GM19043 (cell line): ENCODE data around the gene RCL1.
"Not testable (repeated sequence)": the region's sequence is repeated elsewhere in the genome, so short reads cannot be mapped to it uniquely, and the experiment has no call there.

Experiments used
- ATAC-seq: cut with Tn5 transposase; IDR thresholded peaks from one replicate; pipeline ENCODE4 v1.9.1; 2021; ENCODE audit warnings: low read depth; ENCODE audit not compliant: unreplicated experiment

Gene RCL1

GRCh38 chr9:4781408-4781807 lies 11.3 kb upstream of the RCL1 start:
- ATAC-seq = no peak

- not testable (repeated sequence) for ATAC-seq
Measured at GRCh38 chr9:4783191-4783590, 9.6 kb upstream of the RCL1 start.

GRCh38 chr9:4784403-4784802 lies 8.3 kb upstream of the RCL1 start:
- no peak for ATAC-seq

GRCh38 chr9:4786599-4786998 lies 6.1 kb upstream of the RCL1 start:
- ATAC-seq = no peak

- ATAC-seq = no peak
Measured at GRCh38 chr9:4787876-4788275, 4.9 kb upstream of the RCL1 start.

GRCh38 chr9:4788703-4789102 lies 4.0 kb upstream of the RCL1 start:
- no peak for ATAC-seq

GRCh38 chr9:4792054-4792571 lies 631 bp upstream of the RCL1 start:
- ATAC-seq = peak; percentile 28

- no peak for ATAC-seq
Measured at GRCh38 chr9:4793459-4794395, 983 bp downstream of the RCL1 start.

- no peak for ATAC-seq
Measured at GRCh38 chr9:4794691-4795090, 1.9 kb downstream of the RCL1 start.

- ATAC-seq = not testable (repeated sequence)
Measured at GRCh38 chr9:4795108-4795507, 2.4 kb downstream of the RCL1 start.

GRCh38 chr9:4796530-4796929 lies 3.8 kb downstream of the RCL1 start:
- no peak for ATAC-seq

- no peak for ATAC-seq
Measured at GRCh38 chr9:4796988-4797853, 4.5 kb downstream of the RCL1 start.

- no peak for ATAC-seq
Measured at GRCh38 chr9:4797854-4798150, 5.1 kb downstream of the RCL1 start.

GRCh38 chr9:4798281-4799032 lies 5.7 kb downstream of the RCL1 start:
- ATAC-seq = no peak

- ATAC-seq = no peak
Measured at GRCh38 chr9:4799033-4799430, 6.3 kb downstream of the RCL1 start.

GRCh38 chr9:4799775-4800174 lies 7.0 kb downstream of the RCL1 start:
- no peak for ATAC-seq

GRCh38 chr9:4801156-4801555 lies 8.4 kb downstream of the RCL1 start:
- ATAC-seq = no peak

- no peak for ATAC-seq
Measured at GRCh38 chr9:4803670-4804530, 11.2 kb downstream of the RCL1 start.

GRCh38 chr9:4804531-4805016 lies 11.8 kb downstream of the RCL1 start:
- ATAC-seq = no peak
